NK-92 (cell line): ENCODE results near the gene CASP2.
"Not testable (repeated sequence)": the region's sequence is repeated elsewhere in the genome, so short reads cannot be mapped to it uniquely, and the experiment has no call there.

ENCODE experiments used
- DNase-seq: peaks from one replicate; lab custom pipeline; 2025; ENCODE audit not compliant: unreplicated experiment; lab: John Stamatoyannopoulos, UW

Gene CASP2

DNA sequence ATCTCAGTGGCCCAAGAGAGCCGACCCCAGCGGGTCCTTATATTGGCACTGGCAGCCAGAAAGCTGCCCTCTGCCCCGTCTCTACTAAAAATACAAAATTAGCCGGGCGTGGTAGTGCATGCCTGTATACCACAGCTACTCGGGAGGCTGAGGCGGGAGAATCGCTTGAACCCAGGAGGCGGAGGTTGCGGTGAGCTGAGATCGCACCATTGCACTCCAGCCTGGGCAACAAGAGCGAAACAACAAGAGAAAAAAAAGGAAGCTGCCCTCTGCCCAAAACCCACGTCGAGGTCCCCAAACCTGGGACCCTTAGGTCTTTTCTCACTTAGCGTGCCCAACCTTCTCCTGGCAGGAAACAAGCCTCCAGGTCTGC, 24.0 kb upstream of the CASP2 start:
- DNase-seq: not testable (repeated sequence)

DNA sequence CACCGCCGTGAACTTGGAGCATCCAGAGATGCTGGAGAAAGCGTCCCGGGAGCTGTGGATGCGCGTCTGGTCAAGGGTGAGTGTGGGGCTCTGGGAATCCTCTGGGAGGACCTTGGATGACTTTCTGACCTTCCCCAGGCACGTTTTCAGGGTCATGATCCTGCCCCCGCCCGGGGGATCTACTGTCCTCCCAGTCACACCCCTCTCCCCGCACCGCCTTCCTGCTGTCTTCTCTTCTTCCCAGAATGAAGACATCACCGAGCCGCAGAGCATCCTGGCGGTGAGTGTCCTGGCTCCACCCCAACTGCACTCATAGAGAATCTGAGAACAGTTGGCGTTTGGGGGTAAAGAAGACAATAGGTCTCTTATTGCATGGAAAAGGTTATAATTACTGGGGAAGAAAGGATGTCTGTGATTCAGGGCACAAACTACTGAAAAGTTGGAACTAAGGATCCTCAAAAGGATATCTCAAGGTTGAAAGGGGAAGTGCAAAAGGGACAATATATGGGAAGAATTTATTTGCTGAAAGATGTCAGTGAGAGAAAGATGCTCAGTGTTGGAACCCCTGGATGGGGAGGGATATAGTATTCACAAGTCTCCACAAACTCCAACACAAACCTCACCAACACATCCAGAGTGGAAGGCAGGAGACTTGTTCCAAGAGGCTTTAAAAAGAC, 23.0 kb upstream of the CASP2 start:
- DNase-seq: no peak

DNA sequence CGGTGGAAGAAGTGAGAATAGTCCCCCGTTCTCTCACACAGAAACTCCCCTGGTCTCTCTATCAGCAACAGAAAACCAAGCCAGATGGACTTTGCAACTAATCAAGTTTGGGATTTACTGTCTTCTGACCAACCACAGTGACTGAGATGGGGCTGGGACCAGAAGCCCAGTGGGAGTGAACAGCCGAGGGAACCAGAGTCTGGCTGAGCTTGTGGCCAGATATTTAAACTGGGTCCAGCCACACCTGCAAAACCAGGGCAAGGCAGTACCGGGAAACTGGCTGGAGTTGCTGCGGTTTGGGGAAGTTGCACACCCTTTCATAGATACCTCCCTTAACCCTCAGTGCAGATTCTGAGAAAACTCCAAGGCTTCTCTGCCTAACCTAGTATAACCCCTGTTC, 18.9 kb upstream of the CASP2 start:
- no peak for DNase-seq

DNA sequence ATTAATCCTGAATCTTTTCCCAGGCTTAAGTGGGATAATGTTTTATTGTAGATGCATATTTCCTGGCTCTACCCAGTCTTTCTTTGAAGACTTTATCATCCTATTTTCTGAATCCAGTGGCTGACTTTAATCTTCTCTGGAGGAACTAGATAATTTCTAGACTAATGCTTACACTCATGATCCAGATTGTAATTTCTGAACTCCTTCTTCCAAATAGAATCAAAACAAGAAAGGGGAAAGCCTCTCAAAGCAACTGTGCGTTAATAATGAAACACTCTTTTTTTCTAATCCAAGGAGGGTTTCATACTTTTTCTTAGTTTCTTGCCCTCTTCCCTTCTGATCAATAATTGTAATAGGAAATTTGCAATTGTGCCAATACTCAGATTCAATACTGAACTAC, 16.9 kb upstream of the CASP2 start:
- DNase-seq: no peak

DNA sequence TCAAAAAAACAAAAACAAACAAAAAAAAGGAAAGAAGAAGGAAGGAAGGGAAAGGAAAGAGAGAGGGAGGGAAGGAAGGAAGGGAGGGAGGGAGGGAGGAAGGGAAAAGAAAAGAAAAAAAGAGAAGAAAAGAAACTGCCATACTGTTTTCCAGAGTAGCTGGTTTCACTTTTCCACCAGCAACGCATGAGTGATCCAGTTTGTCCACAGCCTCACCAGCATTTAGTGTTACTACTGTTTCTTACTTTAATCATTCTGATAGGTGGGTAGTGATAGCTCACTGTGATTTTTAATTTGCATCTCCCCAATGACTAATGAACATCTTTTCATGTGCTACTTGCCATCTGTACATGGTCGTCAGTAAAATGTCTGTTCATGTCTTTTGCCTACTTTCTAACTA, 15.3 kb upstream of the CASP2 start:
- no peak for DNase-seq

DNA sequence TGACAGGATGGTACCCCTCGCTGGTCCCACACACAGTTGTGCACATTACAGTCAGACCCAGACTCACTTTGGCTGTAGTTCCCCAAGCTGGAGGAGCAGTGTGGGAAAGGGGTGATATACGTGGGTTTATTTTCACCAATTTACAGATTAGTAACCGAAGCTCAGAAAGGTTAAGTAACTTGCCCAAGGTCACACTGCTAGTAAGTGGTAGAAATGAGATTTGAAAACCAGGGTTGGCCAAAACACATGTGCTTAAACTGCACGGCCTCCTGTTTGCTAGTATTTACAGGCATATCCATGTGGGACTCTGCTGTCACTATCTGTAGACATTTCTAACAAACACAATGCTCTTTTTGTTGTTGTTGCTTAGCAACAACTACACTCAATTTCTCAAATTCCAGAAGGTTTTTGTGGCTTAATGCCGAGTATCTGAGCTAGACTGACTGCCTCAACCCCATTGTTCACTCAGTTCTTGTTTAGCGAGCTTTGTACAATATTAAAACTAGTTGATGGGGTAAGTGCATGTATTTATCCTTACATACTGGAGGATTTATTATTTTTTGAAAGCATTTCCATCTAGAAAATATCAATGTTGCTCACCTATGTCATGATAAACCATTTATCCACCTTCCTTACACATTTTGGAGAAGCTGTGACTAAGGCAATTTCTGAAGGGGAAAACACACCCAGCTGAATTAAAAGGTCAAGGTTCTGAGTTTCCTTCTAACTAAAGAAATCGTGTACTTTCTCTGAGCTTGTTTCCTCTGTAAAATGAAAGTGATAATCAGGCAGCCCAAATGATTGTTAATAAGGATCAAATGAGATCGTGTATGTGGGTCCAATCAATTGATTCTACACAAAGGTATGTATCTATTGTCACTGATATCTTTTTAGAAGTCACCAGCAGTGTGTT, 8.7 kb upstream of the CASP2 start:
- no peak for DNase-seq

DNA sequence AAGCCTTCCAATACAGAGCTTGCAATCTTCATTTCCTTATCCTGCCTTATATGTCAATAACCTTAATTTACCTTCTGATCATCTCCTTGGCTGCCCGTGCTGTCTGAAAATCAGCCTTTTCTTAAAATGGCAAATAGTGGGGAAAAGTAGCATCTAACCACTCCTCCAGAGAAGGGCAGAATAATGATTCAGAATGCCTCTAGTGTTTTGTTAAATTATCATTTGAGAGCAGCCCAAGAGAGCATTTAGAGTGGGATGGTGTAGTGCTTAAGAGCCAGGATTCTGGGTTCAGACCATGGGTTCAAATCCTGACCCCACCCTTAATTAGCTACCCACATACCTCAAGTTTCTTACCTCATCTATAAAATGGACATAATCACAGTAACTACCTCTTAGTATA, 8.0 kb upstream of the CASP2 start:
- no peak for DNase-seq

DNA sequence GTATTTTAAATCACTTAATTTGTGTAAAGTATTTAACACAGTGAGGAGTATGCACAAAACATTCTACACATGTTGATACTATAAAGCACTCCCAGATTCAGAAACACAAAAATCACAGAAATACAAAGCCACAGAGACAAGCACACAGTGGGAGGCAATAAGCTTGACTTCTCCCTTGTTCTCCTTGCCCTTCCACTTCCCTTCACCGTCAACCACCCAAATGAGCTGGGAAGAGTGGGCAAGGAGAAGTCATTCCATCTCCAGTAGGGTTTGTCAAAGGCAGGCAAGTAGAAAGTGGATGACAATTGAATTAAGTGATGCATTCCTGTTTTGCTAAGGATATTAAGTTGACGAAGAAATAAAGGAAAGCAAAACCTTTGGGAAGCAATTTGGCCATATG, 7.6 kb upstream of the CASP2 start:
- no peak for DNase-seq

DNA sequence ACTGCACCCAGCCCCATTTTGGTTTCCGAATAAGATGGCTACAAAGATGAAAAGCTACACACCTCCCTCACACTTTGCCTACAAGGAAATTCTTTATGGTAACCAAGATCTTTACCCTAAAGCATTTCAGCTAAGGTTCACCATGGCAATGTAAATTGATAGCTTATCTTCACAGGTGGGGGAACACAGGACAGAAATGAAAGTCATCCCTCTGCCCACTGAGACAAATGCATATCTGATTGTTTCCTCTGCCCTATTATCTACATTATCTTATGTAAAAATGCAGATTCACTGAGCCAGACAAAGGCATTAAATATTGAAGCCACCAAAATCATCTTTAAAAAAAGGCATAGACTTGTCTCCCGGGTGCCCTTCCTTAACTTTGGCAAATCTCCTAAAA, 6.6 kb upstream of the CASP2 start:
- DNase-seq: no peak

DNA sequence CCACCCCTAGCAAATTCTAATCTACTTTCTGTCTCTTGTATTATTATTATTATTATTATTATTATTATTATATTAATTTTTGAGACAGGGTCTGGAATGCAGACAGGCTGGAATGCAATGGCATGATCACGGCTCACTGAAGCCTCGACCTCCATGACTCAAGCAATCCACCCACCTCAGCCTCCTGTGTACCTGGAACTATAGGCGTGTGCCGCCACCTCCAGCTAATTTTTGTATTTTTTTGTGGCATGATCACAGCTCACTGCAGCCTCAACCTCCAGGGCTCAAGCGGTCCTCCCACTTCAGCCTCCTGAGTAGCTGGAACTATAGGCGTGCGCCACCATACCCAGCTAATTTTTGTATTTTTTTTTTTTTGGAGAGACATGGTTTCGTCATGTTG, 6.0 kb upstream of the CASP2 start:
- DNase-seq: no peak

DNA sequence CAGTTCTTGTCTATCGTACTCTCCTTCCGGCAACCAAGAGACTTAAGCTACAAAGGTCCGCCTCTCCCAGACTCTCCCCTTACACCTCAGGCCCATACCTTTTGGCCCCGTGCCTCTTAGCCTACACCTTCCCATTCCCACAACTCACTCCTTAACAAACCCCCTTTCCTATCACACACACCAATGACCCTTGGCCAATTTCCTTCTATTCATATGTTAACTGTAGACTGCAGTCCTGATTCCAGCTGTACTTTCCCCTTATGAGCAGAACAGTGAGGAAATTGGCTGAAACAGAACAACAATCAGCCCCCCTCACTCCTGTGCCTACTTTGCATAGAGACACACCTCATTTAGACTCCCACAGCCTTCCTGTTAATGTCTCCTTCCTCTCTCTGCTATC, 4.8 kb upstream of the CASP2 start:
- no peak for DNase-seq

DNA sequence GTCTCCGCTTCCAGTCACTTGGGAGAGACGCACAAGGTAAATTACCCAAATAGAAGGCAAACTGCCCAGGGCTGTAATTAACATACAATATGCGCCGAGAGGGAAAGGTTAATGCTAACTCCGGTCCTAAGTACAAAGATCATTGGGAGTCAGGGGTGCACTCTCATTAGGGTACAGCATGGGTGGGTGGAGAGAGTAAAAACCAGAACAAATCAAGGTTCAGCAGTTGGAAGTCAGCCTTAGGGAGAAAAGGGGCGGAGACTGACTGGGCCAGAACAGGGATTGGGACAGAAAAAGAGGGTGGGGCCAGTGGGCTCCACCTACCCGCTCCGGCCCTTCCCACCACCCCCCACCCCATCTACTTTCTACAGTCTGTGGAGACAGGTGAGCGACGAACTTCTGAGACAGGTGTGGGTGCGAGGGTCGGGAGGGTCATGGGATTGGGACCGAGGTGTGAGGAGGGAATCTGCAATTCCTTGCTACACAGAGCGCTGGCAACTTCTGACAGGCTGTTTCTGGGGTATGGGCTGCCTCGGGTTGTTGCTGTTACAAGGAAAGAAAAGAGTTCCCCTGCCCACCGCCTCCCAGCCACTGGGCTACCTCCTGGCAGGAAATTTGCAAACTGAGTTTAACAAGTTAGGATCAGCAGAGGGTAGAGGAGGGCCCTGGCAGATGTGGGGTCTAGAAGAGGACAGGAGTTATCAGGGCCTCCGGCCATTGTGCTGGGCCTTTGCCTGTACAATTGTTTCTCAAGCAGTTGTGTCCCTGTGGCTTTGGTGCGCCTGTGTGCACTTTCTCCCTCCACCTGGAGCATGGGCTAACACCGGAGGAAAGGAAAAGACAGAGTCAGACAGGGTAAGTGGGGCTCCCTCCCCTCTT, 3.3 kb upstream of the CASP2 start, which contains the start of gene TMEM139:
TMEM139 (plus strand) TSS at position 368 of the 879 bp plus-strand sequence. CDS start 1,000 bp downstream, outside the sequence.
- no peak for DNase-seq

DNA sequence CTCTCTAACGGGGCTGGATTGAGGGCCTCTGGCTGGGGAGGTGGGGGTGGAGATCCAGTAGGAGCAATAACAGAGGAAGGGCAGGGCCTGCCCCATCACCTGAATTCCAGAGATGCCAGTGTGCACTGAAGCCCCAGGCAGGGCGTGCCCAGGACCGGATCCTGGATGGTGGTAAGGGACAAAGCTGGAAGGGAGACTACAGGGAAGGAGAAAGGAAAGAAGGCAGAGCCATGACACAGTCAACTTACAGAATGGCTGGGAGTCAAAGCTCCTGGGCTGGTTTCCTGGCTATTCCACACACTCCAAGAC, 2.7 kb upstream of the CASP2 start:
- no peak for DNase-seq

DNA sequence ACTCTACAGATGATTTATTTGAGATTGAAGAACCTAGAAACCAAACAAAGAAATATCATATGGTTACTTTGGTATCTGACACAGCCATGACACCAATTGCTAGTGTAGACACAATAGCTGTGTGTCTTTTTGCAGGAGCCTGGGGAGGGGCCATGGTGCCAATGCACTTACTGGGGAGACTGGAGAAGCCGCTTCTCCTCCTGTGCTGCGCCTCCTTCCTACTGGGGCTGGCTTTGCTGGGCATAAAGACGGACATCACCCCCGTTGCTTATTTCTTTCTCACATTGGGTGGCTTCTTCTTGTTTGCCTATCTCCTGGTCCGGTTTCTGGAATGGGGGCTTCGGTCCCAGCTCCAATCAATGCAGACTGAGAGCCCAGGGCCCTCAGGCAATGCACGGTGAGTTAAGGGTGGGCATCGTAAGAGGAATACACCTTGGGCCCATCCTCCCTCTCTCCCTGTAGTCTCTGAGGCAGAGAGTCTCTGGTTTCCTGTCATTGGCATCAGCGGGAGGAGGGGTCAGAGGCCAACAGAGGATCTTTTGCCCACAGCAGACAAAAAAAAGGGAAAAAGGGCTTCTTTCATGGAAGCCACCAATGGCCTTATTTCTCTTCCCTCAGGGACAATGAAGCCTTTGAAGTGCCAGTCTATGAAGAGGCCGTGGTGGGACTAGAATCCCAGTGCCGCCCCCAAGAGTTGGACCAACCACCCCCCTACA, 2.2 kb upstream of the CASP2 start:
- no peak for DNase-seq

DNA sequence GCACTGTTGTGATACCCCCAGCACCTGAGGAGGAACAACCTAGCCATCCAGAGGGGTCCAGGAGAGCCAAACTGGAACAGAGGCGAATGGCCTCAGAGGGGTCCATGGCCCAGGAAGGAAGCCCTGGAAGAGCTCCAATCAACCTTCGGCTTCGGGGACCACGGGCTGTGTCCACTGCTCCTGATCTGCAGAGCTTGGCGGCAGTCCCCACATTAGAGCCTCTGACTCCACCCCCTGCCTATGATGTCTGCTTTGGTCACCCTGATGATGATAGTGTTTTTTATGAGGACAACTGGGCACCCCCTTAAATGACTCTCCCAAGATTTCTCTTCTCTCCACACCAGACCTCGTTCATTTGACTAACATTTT, 1.6 kb upstream of the CASP2 start:
- DNase-seq: no peak

DNA sequence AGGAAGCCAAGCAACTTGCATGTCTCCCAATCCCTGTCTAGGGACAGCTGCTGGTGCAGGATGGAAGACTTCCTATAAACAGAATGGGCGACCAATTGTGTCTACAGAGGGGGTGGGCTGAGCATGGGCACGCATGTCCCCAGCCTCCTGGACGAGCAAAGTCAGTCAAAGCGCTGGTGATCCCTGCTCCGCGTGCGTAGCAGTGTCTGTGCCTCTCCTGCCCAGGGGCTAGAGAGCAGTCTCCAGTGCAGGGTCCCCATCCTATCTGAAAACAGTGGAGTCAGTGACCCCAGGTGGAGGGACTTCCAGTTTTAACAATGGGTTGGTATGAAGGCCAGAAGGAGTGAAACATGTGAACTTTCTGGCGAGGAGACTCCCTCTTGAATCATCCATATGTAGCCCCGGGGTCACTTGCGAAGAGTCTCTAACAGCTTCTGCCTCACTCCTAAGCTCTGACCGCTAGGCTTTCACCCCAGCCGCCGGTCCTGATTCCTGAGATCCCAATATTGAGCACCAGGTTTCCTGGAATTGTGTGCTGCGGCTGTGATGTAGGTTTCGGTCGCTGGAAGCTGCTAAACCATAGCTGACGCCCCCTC, 714 bp upstream of the CASP2 start:
- no peak for DNase-seq

DNA sequence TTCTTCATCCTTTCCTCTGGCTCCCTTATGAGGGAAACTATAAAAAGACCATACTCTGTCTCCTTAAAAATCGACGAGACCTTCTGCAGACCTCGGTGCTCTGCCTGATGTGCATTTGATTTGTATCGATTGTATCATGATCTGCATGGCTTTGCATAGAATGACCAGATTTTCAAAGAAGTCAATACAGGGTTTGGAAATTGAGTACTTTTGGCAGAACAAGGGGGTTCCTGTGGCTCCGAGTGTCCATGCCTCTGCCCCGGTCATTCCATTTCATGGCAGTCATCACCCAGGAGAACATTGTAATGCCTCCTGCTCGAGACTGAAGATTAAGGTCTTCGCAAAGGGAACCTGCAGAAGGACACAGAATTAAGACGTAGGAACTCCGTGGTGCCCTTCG, 685 bp downstream of the CASP2 start:
- DNase-seq: no peak

DNA sequence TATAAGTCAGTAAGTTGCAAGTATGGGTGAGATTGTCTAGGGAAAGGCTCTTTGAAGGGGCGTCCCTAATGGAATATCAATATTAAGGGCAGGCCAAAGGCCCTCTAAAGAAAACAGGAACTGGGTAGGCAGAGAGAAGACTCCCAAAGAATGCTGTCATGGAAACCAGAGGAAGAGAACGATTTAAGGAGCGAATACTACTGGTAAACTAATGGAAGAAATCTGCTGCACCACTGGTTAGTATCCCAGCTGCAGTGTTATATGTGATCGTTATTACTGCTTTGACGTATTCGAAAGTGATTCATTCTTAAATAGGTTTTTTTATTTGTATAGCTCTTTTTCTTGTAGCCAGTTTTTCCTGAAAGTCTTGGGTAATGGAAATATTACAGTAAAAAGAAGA, 1.3 kb downstream of the CASP2 start:
- no peak for DNase-seq

DNA sequence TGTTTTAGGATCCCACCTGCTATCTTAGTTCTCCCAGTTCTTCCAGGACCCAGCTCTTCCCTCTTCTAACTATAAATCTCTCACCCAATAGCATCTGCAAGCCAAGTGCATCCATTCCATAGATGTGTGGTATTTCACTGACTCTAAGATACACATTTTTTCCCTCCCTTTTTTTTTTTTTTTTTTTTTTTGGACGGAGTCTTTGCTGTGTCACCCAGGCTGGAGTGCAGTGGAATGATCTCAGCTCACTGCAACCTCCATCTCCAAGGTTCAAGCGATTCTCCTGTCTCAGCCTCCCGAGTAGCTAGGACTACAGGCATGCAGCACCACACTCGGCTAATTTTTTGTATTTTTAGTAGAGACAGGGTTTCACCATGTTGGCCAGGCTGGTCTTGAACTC, 1.7 kb downstream of the CASP2 start:
- not testable (repeated sequence) for DNase-seq

DNA sequence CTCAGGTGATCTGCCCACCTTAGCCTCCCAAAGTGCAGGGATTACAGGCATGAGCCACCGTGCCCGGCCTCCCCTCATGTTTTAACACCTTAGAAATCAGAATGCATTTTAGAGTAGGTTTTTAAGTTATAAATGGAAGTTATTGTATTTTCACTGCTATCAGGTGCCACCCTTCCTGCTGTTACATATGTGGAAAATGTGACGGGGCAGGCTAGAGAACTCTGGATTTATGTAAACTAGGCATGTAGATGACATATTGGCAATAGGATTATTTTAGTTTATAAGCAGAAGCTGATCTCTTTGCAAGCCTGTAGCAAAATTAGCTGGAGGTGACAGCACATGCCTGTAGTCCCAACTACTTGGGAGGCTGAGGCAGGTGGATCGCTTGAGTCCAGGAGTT, 2.1 kb downstream of the CASP2 start:
- DNase-seq: no peak

DNA sequence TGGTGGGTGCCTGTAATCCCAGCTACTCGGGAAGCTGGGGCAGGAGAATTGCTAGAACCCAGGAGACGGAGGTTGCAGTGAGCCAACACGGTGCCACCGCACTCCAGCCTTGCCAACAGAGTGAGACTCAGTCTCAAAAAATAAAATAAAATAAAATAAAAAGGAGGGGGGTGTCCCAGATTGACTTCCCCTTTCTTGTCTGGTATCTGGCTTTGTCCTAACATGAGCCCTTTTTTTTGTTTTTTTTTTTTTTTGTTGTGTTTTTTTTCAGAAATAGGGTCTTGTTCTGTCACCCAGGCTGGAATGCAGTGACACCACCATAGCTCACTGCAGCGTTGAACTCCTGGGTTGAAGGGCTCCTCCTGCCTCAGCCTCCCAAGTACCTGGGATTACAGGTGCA, 4.7 kb downstream of the CASP2 start:
- no peak for DNase-seq
